Smooth muscle cell (in vitro differentiated cells): ENCODE data around the gene SMIM35. TPM values are rescaled to one million over a fixed set of nuclear protein-coding genes. Genes with fewer than 3 reads are reported as not detected.

ENCODE experiments used
- DNase-seq: peaks from one replicate; lab custom pipeline; 2025; ENCODE audit not compliant: unreplicated experiment; lab: John Stamatoyannopoulos, UW
- H2AFZ ChIP-seq: fragments of 200-600 bp; sonication (generic); 2 replicates; pipeline ENCODE4 v1.6.0; 2016; ENCODE audit warnings: antibody characterized with exemption, low read depth, mild to moderate bottlenecking
- H3F3A ChIP-seq: fragments of 200-600 bp; sonication (generic); 2 replicates; pipeline ENCODE4 v1.6.0; 2017; ENCODE audit warnings: antibody characterized with exemption, low read depth
- H3K27ac ChIP-seq: fragments of 200-600 bp; sonication (generic); 2 replicates; pipeline ENCODE4 v1.5.1; 2016; ENCODE audit warnings: low read depth, mild to moderate bottlenecking
- H3K27me3 ChIP-seq: fragments of 200-600 bp; sonication (generic); 2 replicates; pipeline ENCODE4 v1.6.1; 2016; ENCODE audit warnings: low read depth, mild to moderate bottlenecking
- H3K36me3 ChIP-seq: fragments of 200-600 bp; sonication (generic); 2 replicates; pipeline ENCODE4 v1.5.1; 2016; ENCODE audit warnings: low read depth
- H3K4me1 ChIP-seq: fragments of 200-600 bp; sonication (generic); 2 replicates; pipeline ENCODE4 v1.5.1; 2016; ENCODE audit warnings: low read depth
- H3K4me2 ChIP-seq: fragments of 200-600 bp; sonication (generic); 2 replicates; pipeline ENCODE4 v1.6.0; 2016; ENCODE audit warnings: mild to moderate bottlenecking
- H3K4me3 ChIP-seq: fragments of 200-600 bp; sonication (generic); 2 replicates; pipeline ENCODE4 v1.5.1; 2016; ENCODE audit warnings: mild to moderate bottlenecking
- H3K79me2 ChIP-seq: fragments of 200-600 bp; sonication (generic); 2 replicates; pipeline ENCODE4 v1.6.0; 2016; ENCODE audit warnings: low read depth, mild to moderate bottlenecking
- H3K9ac ChIP-seq: fragments of 200-600 bp; sonication (generic); 2 replicates; pipeline ENCODE4 v1.6.0; 2016; ENCODE audit warnings: low read depth
- H3K9me3 ChIP-seq: fragments of 200-600 bp; sonication (generic); replicated peaks from 2 replicates; pipeline ENCODE4 v1.5.1; 2016; ENCODE audit warnings: low read depth
- H4K20me1 ChIP-seq: fragments of 200-600 bp; sonication (generic); 2 replicates; pipeline ENCODE4 v1.6.0; 2016; ENCODE audit warnings: low read depth
- WGBS: methylation state at CpG from one replicate; pipeline ENCODE4 v1.1.7; 2016; ENCODE audit warnings: low lambda C conversion rate; 5-methylcytosine and 5-hydroxymethylcytosine counted together
- polyA plus RNA-seq: library from polyadenylated mRNA; unstranded; fragments of >200 nt; fragmentation: Nextera tagmentation; extraction: Ambion mirVana; gene quantifications from 2 replicates; pipeline ENCODE4 v1.2.1, GENCODE V29; 2016
- total RNA-seq: library from RNA; depleted of rRNA; stranded (reverse); fragments of >200 nt; gene quantifications from 2 replicates; pipeline ENCODE4 v1.2.3, GENCODE V29; 2014
- TF ChIP-seq, protein P1 (sequence below): fragments of 200-600 bp; sonication (generic); IDR thresholded peaks from 2 replicates; pipeline ENCODE4 v1.5.1; 2017; ENCODE audit warnings: borderline replicate concordance, mild to moderate bottlenecking, antibody characterized with exemption; ENCODE audit not compliant: insufficient read depth, poor library complexity, severe bottlenecking

SMIM35 gene
- total and polyA plus RNA-seq, 2 experiments from 2014 or later, result not detected

DNA sequence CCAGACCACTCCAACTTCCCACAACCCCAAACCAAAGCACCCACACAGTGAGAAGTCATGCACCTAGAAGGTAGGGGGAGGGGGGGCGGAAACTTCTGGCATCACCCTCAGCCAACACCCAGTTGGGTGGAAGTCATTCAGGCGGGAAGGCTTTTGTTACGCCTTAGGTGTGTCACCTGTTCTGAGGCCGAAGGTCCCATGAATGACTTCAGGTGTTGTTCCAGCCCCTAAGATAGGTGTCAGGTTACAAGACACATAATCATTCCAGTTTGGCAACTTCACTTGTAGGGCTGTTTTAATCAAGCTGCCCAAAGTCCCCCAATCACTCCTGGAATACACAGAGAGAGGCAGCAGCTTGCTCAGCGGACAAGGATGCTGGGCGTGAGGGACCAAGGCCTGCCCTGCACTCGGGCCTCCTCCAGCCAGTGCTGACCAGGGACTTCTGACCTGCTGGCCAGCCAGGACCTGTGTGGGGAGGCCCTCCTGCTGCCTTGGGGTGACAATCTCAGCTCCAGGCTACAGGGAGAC lies 9.9 kb downstream of the SMIM35 start, which contains the start of gene TMPRSS4:
TSS of gene TMPRSS4 (plus strand) at position 325 of the 528 bp plus-strand sequence. CDS start 225 bp downstream, outside the sequence.
- H3K27ac ChIP-seq, result no peak within 1 kb of the TSS
- TF ChIP-seq, protein P1, sequence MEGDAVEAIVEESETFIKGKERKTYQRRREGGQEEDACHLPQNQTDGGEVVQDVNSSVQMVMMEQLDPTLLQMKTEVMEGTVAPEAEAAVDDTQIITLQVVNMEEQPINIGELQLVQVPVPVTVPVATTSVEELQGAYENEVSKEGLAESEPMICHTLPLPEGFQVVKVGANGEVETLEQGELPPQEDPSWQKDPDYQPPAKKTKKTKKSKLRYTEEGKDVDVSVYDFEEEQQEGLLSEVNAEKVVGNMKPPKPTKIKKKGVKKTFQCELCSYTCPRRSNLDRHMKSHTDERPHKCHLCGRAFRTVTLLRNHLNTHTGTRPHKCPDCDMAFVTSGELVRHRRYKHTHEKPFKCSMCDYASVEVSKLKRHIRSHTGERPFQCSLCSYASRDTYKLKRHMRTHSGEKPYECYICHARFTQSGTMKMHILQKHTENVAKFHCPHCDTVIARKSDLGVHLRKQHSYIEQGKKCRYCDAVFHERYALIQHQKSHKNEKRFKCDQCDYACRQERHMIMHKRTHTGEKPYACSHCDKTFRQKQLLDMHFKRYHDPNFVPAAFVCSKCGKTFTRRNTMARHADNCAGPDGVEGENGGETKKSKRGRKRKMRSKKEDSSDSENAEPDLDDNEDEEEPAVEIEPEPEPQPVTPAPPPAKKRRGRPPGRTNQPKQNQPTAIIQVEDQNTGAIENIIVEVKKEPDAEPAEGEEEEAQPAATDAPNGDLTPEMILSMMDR, result no peak
- H3K9ac ChIP-seq, result no peak within 1 kb of the TSS
- no peak within 1 kb of the TSS for H3K4me3 ChIP-seq
- DNase-seq, result no peak
- H3K9me3 ChIP-seq, result no peaks in the 10 kb centered on the region
- H3K36me3 ChIP-seq, result no peaks in the 10 kb centered on the region
- no peaks in the 10 kb centered on the region for H3F3A ChIP-seq
- H3K4me2 ChIP-seq, result no peak within 1 kb of the TSS
- H4K20me1 ChIP-seq, result no peaks in the 10 kb centered on the region
- H3K4me1 ChIP-seq, result no peaks in the 10 kb centered on the region
- WGBS, result 85% methylated on average over 7 of the region's 7 CpGs
- no peaks in the 10 kb centered on the region for H3K79me2 ChIP-seq
- no peak within 1 kb of the TSS for H2AFZ ChIP-seq
- H3K27me3 ChIP-seq, result peaks cover 5% of the 10 kb centered on the region

DNA sequence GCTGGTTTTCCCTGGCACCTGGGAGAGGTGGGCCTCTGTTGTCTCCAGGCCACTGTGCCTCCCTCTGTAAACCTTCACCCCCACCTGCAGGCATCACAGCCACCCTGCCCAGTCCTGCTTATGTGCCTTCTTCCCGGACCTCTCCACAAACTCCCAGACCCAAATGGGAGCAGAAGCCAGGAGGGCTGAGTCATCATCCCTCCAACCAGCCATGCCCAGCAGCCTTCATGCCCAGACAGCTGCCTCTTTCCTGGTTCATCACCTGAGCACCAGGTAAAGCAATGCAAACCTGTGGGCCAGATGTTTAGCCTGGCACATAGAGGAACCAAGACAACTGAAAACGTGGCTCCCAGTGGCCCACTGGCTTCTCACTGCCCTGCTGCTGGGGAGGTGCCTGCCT lies 12.0 kb downstream of the SMIM35 start:
- no peaks in the 10 kb centered on the region for H3K79me2 ChIP-seq
- no peak overlapping the region for H3K4me3 ChIP-seq
- TF ChIP-seq, protein P1, result no peak
- no peak overlapping the region for H3K27ac ChIP-seq
- no peaks in the 10 kb centered on the region for H3F3A ChIP-seq
- no peaks in the 10 kb centered on the region for H3K4me1 ChIP-seq
- no peaks in the 10 kb centered on the region for H3K36me3 ChIP-seq
- H3K9me3 ChIP-seq, result no peaks in the 10 kb centered on the region
- H4K20me1 ChIP-seq, result no peaks in the 10 kb centered on the region
- no peak for DNase-seq
- H3K9ac ChIP-seq, result no peak overlapping the region
- H3K27me3 ChIP-seq, result peaks cover 3% of the 10 kb centered on the region
- 59% methylated on average over 2 of the region's 2 CpGs for WGBS
- no peak overlapping the region for H3K4me2 ChIP-seq
- no peak overlapping the region for H2AFZ ChIP-seq

DNA sequence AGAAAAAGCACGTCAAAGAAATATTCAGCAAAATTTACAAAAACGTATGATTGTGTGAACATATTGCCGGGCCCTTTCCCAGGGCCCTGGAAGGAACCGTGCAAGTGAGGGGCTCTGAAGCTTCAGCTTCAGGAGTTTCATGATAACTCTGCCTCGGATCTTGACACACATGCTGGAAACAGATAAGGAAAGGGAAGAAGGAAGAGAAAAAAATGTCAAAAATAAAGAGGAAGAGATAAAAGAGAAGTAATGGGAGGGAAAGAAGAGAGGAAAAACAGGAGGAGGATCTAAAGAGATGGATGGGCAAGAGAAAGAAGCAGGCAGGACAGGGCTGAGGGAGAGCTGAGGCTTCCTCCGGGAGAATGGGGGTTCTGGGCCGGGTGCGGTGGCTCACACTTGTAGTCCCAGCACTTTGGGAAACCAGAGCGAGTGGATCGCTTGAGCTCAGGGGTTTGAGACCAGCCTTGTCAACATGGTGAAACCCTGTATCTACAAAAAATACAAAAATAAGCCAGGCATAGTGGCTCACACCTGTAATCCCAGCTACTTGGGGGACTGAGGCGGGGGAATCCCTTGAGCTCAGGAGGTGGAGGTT lies 12.6 kb downstream of the SMIM35 start:
- TF ChIP-seq, protein P1, result no peak
- DNase-seq, result no peak
- H3K9ac ChIP-seq, result no peak overlapping the region
- H3F3A ChIP-seq, result no peaks in the 10 kb centered on the region
- no peak overlapping the region for H3K4me3 ChIP-seq
- peaks cover 3% of the 10 kb centered on the region for H3K27me3 ChIP-seq
- no peaks in the 10 kb centered on the region for H3K9me3 ChIP-seq
- H4K20me1 ChIP-seq, result no peaks in the 10 kb centered on the region
- no peaks in the 10 kb centered on the region for H3K79me2 ChIP-seq
- H3K4me1 ChIP-seq, result no peaks in the 10 kb centered on the region
- no peak overlapping the region for H2AFZ ChIP-seq
- no peak overlapping the region for H3K27ac ChIP-seq
- no peak overlapping the region for H3K4me2 ChIP-seq
- H3K36me3 ChIP-seq, result no peaks in the 10 kb centered on the region
- WGBS, result 85% methylated on average over 11 of the region's 11 CpGs

DNA sequence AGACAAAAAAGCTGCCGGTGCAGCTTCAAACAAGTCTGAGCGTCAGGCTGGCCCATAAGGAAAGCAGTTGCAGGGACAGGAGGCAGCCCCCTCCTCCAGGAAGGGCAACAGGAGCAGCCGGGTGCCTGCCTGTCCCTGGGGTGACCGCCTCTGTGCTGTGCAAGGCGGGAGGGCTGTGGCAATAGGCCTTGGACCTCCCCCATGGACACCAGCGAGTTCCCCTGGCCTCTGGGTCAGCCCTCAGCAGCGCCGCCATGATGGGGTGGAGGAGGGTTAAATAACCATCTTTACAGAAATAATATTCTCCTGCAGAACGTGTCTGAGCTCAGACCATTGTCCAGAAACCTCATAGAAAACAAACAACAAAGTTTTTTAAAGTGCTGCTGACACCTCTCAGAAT lies 13.2 kb downstream of the SMIM35 start:
- H3K4me2 ChIP-seq, result no peak overlapping the region
- WGBS, result 95% methylated on average over 9 of the region's 9 CpGs
- TF ChIP-seq, protein P1, result no peak

More for the DNA sequence above, 13.2 kb downstream of the SMIM35 start:
- Histone ChIP-seq H4K20me1 (no peaks in the 10 kb centered on the region), H2AFZ (no peak overlapping the region), H3K27ac (no peak overlapping the region), H3K4me1 (no peaks in the 10 kb centered on the region), H3K79me2 (no peaks in the 10 kb centered on the region), H3K4me3 (no peak overlapping the region), H3K27me3 (peaks cover 3% of the 10 kb centered on the region), H3F3A (no peaks in the 10 kb centered on the region), H3K9ac (no peak overlapping the region), H3K36me3 (no peaks in the 10 kb centered on the region), H3K9me3 (no peaks in the 10 kb centered on the region)
- DNase-seq, result no peak
